NB4 (cell line): ENCODE measurements around the gene PLPP6.

ENCODE experiments used
- CTCF ChIP-seq: IDR thresholded peaks from one replicate; pipeline ENCODE4 v1.5.1; 2012; ENCODE audit warnings: low read depth, low read length
- MYC ChIP-seq: IDR thresholded peaks from 2 replicates; pipeline ENCODE4 v1.6.1; 2011; ENCODE audit warnings: low read depth, low read length
- POLR2A ChIP-seq: IDR thresholded peaks from 2 replicates; pipeline ENCODE4 v1.6.1; 2011; ENCODE audit warnings: mild to moderate bottlenecking; ENCODE audit not compliant: insufficient read length; ENCODE audit errors: extremely low read depth
- TF ChIP-seq, protein P1 (sequence below): IDR thresholded peaks from 2 replicates; pipeline ENCODE4 v1.6.1; 2011; ENCODE audit warnings: low read depth, low read length

DNA sequence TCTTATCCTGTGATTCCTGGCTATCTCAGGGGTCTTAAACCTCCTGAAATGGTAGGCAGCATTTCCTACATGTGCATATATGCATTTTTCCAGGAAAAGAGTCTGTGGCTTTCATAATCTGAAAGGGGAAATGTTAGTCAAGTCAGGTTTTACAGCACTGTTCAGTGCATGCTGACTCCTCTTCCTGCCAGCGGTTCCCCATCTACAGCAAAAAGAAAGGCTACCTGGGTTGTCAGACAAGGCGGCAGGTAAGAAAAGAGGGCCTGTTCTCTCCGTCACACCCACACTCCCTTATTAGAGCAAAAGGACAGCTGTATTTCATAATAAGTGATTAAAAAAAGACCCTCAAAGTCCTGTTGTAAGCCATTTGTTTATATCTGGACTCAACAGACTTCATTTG is 8.5 kb downstream of the PLPP6 start:
- TF ChIP-seq, protein P1, sequence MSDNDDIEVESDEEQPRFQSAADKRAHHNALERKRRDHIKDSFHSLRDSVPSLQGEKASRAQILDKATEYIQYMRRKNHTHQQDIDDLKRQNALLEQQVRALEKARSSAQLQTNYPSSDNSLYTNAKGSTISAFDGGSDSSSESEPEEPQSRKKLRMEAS: no peak
- TF ChIP-seq POLR2A (no peak), CTCF (no peak), MYC (no peak)
